ENCODE measurements around the gene ZNF140. TPM values are rescaled to one million over a fixed set of nuclear protein-coding genes. Genes with fewer than 3 reads are reported as not detected.

The ZNF140 gene
- total RNA-seq, 2 experiments from 2014 or later: 10.6 to 12.3 TPM

DNA sequence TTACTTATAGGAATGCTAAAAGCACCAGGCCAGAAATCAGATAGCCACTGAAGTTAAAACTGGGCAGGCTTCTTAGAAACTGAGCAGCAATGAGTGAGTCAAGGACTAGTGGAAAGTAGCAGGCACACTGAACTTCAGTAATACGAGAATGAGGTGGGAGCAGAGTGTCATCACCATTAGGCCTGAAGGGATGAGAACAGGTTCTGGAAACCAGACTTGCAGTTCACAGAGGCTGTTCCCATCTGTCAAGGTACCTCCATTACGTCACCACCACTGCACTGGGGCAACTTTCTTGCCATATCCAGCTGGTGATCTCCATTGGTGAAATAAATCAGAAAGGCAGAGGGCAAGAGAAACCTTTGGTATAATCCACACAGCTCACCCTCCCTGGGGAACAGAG is 65.3 kb downstream of the ZNF140 start:
- no peak for ATAC-seq
- no peak overlapping the region for H3K27ac Mint-ChIP-seq
- no peak overlapping the region for H3K4me3 Mint-ChIP-seq
- peaks cover 57% of the 10 kb centered on the region for H3K9me3 Mint-ChIP-seq
- H3K27me3 Mint-ChIP-seq: no peaks in the 10 kb centered on the region
- intact Hi-C loops (cut with micrococcal nuclease): no loop called here
- no peak for DNase-seq
- H3K4me1 Mint-ChIP-seq (ENCODE audit: low read depth): no peaks in the 10 kb centered on the region
- H3K36me3 Mint-ChIP-seq (ENCODE audit: low read depth): peaks cover 86% of the 10 kb centered on the region
- CTCF ChIA-PET: no interaction called here
- POLR2A ChIA-PET: no interaction called here
- TF ChIP-seq, protein P1, sequence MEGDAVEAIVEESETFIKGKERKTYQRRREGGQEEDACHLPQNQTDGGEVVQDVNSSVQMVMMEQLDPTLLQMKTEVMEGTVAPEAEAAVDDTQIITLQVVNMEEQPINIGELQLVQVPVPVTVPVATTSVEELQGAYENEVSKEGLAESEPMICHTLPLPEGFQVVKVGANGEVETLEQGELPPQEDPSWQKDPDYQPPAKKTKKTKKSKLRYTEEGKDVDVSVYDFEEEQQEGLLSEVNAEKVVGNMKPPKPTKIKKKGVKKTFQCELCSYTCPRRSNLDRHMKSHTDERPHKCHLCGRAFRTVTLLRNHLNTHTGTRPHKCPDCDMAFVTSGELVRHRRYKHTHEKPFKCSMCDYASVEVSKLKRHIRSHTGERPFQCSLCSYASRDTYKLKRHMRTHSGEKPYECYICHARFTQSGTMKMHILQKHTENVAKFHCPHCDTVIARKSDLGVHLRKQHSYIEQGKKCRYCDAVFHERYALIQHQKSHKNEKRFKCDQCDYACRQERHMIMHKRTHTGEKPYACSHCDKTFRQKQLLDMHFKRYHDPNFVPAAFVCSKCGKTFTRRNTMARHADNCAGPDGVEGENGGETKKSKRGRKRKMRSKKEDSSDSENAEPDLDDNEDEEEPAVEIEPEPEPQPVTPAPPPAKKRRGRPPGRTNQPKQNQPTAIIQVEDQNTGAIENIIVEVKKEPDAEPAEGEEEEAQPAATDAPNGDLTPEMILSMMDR (IDR thresholded peaks at IDR 0.05): no peak

DNA sequence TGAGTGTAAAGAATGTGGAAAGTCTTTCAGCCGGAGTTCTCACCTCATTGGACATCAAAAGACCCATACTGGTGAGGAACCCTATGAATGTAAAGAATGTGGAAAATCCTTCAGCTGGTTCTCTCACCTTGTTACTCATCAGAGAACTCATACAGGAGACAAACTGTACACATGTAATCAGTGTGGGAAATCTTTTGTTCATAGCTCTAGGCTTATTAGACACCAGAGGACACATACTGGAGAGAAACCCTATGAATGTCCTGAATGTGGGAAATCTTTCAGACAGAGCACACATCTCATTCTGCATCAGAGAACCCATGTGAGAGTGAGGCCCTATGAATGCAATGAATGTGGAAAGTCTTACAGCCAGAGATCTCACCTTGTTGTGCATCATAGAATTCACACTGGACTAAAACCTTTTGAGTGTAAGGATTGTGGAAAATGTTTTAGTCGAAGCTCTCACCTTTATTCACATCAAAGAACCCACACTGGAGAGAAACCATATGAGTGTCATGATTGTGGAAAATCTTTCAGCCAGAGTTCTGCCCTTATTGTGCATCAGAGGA is 75.5 kb downstream of the ZNF140 start:
- H3K4me1 Mint-ChIP-seq (ENCODE audit: low read depth): no peaks in the 10 kb centered on the region
- H3K9me3 Mint-ChIP-seq: peaks cover 77% of the 10 kb centered on the region
- H3K27me3 Mint-ChIP-seq: no peaks in the 10 kb centered on the region
- intact Hi-C loops (cut with micrococcal nuclease): no loop called here
- TF ChIP-seq, protein P1 (IDR thresholded peaks at IDR 0.05): no peak
- no peak overlapping the region for H3K27ac Mint-ChIP-seq
- H3K4me3 Mint-ChIP-seq: no peak overlapping the region
- ChIA-PET POLR2A (no interaction called here), CTCF (no interaction called here)
- DNase-seq: no peak
- no peak for ATAC-seq
- peaks cover 80% of the 10 kb centered on the region for H3K36me3 Mint-ChIP-seq (ENCODE audit: low read depth)

Other genes with a start within 250 kb of the ZNF140 start
- 10 to 100 TPM; 40.5 to 51.2 TPM for gene CHFR, start 193.3 kb upstream of the ZNF140 start, total RNA-seq
- 1 to 10 TPM; 6.4 to 6.8 TPM for gene ZNF605, start 124.6 kb upstream of the ZNF140 start, total RNA-seq
- gene ZNF26, start 94.6 kb upstream of the ZNF140 start, total RNA-seq: 10 to 100 TPM; 19.1 to 19.8 TPM
- 10 to 100 TPM; 23.5 to 24.1 TPM for gene ZNF84, start 43.4 kb upstream of the ZNF140 start, total RNA-seq
- 1 to 10 TPM; 1.7 to 1.8 TPM for gene ZNF891, start 49.4 kb downstream of the ZNF140 start, total RNA-seq
- 1 to 10 TPM; 6.0 to 7.2 TPM for gene ZNF10, start 49.7 kb downstream of the ZNF140 start, total RNA-seq
- gene ZNF268, start 100.6 kb downstream of the ZNF140 start, total RNA-seq: 10 to 100 TPM; 12.7 to 14.0 TPM
- gene ANHX, start 155.0 kb downstream of the ZNF140 start, total RNA-seq: not detected